ENCODE data around the gene GMPR. TPM values are rescaled to one million over a fixed set of nuclear protein-coding genes. Genes with fewer than 3 reads are reported as not detected.
"Not testable (repeated sequence)": the region's sequence is repeated elsewhere in the genome, so short reads cannot be mapped to it uniquely, and the experiment has no call there.

GMPR gene
- total RNA-seq, 1 donor from 2014 or later = 5.9 TPM

DNA sequence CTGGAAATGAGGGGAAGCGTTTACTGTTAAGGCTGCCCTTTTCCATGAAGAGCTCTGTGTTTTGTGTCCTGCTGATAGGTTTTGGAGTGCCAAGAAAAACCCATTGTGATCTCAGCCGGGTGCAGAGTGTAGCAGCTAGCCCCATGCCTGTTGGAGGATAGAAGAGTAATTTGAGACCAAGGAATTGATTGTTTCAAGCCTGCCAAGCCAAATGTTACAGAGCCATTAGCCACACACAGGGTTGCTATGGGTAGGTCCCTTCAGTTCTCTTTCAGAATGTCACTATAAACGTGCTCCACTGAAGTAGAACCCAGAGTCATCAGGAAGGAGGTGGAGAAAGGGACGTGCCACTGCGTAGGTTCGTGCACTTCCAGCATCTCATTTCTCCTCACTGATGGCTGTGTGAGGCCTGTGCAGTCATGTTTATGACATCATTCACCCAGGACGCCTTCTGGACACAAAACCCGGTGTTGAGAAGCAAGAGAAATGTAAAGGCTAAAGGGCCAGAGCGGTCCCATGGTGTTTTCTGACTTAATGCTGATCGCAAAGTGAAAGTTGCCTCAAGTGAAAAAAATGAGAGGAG is 6.6 kb downstream of the GMPR start:
- DNase-seq (ENCODE audit: low spot score) = peak; percentile 22

DNA sequence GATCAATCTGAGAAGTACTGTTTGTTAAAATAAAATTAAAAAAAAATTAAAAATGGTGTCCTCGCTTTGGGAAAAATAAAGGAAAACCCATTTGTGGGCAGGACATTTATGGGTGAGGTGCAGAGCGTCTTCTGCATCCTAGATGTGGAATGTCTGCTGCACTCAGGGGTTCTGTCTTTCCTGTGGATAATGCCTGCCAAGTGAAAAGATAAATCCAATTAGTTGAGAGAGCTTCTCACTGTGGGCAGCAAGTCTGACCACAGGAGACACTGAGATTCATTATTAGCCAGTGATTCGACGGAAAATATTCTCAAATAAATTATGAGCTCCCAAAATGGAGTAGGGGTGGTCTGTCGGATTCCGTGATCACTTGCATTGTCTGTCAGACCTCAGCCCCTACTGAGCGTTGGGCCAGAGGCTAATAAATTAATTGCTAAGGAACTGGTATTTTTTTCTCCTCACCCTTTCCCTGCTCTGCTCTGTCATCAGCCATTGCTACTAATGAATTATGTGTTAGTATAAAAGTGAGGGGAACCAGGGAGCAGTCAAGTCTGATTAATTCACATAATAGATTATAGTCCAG is 10.0 kb downstream of the GMPR start:
- DNase-seq (ENCODE audit: low spot score) = peak; percentile 4

DNA sequence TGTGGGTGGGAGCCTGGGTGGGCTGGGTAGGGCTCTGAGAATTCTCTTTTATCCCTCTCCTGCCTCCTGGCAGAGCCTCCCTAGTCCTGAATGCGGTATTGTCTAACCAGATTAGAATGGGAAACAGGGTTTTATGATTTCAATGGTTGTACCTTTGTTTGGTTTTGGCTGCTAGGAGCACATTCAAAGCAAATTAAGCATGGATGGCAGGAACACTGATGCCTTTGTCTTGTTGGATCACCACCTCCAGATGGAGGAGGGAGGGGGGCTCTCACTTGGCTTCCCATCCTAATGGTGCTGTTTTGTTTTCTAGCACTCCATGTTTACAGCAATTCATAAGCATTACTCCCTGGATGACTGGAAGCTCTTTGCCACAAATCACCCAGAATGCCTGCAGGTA is 11.6 kb downstream of the GMPR start:
- DNase-seq (ENCODE audit: low spot score) = peak; percentile 11

DNA sequence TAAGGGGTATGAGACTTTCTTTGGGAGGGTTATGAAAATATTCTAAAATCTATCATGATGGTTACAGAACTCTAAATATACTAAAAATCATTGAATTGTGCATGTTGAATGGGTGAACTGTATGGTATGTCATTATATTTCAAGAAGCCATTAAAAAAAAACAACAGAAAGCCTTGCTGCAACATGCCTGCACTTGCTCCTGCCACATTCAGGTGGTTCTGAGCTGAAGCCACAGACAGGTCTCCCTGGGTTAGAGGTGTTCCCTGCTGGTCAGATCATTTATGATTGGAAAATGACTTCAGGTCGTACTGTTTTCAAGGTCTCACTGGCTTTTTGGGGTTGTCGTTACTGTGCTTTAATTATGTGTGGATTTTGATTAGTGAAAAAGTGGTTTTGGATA is 13.3 kb downstream of the GMPR start:
- DNase-seq (ENCODE audit: low spot score) = no peak

DNA sequence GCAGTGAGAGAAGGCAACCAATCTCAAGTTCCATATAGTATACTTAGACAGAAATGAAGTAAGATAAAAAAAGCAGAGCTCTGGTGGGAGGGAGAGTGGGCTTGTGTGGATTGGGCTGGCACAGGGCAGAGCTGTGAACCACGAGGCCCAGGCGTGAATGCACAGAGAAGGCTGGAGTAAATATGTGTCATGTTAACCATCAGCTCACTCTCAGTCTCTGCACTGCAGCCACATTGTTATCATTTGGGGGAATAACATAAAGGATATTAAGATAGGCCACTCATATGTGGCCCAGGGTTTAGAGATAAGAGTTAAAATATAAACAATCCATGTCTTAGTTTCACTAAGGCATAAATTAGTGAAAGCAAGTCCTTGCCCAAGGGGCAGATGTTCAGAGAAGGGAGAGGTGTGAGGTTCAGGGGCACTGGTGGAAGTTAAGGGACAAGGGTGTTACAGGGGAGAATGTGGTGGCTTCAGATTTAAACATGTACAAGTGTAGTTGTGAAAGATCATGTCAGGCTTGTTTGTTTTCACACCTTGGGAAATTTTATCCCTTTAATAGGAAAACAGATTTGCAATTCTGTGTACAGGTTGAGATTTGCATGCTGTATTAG is 14.4 kb downstream of the GMPR start:
- no peak for DNase-seq (ENCODE audit: low spot score)

DNA sequence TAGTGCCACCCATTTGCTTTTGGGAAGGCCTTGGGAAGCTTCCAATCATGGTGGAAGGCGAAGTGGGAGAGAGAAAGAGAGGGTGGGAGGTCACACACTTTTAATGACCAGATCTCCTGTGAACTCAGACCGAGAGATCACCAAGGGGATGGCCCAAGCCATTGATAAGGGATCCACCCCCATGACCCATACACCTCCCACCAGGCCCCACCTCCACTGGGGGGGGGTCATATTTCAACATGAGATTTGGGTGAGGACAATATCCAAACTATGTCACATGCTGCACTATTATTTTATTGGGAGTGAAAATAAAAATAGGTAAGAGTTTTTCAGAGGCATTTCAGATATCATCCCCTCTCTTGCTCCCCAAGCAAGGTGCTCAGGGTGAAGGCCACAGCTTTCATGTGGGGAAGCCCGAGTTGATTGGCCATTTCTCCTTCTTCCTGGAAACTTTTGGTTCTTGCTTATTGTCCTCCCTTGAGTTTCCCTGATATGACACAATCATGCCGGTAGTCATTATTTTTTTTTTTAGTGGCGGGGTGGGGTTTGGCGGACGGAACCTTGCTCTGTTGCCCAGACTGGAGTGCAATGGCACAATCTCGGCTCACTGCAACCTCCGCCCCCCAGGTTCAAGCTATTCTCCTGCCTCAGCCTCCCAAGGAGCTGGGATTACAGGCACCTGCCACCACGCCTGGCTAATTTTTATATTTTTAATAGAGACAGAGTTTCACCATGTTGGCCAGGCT is 15.2 kb downstream of the GMPR start:
- DNase-seq (ENCODE audit: low spot score) = no peak

DNA sequence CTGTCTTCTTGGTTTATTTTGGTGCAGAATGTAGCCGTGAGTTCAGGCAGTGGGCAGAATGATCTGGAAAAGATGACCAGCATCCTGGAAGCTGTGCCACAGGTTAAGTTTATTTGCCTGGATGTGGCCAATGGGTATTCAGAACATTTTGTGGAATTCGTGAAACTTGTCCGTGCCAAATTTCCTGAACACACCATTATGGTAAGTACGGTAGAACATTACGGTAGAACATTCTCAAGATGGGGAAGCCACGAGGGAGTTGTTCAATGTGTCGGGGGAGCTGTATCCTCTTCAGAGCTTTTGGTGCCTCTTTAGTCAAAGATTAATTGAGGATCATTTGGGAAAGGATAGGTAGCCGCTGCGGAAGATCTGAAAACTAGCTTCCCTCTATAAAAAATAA is 16.1 kb downstream of the GMPR start:
- DNase-seq (ENCODE audit: low spot score) = no peak

DNA sequence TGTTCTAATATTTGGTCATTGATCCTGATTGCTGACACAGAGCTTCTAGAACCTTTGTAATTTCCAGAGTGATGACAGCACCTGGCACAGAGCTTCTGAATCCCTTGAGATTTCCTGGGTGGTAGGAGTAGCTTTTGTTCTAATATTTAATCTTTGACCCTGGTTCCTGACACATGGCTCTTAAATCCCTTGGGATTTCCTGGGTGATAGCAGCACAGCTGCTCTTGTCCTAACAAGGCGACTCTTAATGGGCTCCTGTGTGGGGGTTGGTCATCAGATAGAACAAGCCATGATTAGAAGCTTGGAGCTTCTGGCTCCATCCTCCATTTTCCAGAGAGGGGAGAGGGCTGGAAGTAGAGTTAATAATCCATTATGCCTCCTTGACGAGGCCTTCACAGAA is 18.4 kb downstream of the GMPR start:
- no peak for DNase-seq (ENCODE audit: low spot score)

DNA sequence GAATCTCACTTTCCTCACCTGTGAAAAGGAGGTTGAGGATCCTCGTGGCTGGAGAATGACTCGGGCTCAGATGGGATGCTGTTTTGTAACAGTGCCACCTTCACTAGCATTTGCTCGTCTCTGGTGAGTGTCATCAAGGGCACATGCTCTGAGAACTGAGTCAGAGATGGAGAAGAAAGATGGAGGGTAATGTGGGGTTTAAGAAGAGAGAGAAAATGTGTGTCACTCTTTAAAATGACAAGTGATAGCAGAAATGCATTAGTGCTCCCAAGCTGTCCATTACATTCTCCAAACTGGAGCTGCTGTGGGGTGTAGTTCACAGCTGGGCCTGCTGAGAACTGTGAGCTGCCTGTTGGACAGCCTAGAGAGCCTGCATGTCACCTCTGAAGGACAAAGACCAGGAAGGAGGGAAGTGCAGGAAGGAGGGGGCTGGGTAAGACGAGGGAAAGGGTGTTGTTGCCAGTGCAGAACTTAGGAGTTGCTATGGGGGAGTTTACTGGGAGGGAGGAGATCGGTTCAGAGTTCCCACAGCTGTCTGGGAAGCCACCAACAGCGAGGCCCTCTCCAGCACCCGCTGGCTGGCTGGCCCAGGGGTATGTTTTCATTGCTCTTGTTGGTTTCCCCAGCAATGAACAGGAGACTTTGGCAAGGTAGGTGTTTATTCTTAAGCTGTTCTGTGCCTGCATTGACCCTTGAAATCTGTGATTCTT is 19.8 kb downstream of the GMPR start:
- no peak for DNase-seq (ENCODE audit: low spot score)

DNA sequence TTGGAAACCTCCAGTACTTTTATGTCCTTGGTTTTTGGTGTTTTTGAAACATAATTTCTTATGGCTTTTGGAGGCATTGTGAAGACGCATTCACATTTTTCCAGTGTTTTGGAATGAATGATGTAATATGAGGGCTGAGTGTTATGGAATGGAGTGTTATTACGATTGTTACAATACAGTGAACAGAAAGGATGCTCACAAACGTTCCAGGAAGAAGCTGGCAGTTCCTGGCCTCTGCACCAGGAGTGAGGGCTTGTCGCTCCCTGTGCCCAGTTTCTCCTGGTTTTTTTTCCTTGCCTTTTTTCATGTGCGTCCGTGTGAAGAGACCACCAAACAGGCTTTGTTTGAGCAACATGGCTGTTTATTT is 20.3 kb downstream of the GMPR start:
- DNase-seq (ENCODE audit: low spot score) = no peak

DNA sequence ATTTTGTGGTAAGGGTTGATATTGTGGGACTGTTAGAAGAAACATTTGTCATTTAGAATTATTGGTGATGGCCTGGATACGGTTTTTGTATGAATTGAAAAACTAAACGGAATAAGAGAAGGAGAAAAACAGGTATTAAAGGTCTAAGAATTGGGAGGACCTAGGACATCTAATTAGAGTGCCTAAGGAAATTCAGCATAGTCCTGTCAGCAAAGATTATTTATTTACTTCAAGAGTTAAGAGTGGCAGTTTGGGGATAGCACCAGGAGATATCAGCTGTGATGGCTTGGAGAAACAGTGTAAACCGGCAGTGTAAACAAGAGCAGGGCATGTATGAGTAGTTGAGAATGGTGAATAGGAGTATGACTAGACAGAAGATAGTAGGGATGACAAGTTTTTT is 21.2 kb downstream of the GMPR start:
- not testable (repeated sequence) for DNase-seq (ENCODE audit: low spot score)

DNA sequence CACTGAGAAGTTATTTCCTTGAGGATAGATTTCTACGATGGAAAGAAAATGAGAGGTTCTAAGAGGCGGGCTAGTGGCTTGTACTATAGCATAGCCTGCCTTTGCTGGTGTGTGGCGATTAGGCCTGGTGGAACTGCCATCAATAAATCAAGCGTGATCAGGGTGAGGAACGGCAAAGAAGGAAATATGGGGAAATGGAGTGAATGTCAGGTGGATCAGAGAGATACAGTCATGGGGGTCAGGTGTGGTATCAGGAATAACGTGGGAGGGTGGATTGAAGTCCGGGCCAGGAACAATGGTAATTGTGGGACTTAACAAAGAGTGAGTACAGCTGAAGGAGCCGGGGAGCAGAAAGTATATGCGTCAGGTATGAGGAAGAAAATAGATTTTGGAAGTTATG is 22.2 kb downstream of the GMPR start:
- not testable (repeated sequence) for DNase-seq (ENCODE audit: low spot score)

DNA sequence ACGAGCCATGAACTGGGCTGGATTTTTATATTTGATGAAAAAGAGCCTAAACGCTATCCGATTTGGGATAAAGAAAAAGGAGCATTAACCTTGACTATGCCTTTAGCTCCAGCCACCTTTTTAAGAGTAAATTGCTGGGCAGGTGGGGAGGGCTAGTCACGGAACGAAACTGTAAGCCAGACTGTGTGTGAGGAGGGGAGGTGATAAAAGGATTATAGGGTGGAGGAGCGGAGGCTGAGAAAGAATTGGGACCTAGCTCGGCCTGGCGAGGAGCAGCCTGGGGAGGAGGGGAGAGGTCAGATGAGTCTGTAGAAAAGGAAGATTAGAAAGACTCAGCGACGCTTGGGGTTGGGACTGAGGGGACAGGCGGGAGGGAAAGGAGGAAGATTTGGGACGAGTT is 24.4 kb downstream of the GMPR start:
- not testable (repeated sequence) for DNase-seq (ENCODE audit: low spot score)

DNA sequence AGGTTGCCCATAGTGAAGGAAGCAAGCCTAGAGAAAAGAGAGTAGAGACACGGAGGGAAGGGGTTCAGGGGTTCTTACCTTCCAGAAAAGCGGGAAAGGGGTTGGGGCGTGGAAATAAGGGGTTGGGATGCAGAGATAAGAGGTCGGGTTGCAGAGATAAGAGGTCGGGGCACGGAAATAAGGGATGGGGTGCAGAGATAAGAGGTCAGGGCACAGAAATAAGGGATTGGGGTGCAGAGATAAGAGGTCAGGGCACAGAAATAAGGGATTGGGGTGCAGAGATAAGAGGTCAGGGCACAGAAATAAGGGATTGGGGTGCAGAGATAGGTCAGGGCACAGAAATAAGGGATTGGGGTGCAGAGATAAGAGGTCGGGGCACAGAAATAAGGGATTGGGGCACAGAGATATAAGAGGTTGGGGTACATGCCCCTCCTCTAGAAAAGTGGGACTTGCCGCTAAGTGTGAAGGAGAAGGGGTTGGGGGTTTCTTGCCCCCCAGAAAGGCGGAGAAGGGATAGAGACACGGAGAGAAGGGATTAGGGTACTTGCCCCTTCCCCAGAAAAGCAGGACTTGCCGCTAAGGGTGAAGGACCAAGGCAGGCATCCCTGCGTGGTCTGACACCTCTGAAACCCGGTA is 25.2 kb downstream of the GMPR start:
- DNase-seq (ENCODE audit: low spot score) = not testable (repeated sequence)

DNA sequence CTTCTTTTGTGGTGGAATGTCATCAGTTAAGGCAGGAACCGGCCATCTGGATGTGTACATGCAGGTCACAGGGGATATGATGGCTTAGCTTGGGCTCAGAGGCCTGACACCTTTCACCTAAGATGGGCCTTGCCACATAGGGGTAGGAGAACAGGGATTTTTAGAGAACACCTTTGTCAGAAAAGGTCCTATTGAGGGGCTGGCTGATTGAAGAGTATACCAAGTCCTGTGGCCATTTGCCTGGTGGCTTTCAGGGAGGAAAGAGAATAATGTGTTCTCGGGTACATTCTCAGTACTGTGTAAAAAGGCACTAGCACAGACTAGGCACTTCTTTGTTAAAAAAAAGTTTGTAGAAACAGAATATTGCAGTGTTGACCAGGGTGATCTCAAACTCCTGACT is 26.4 kb downstream of the GMPR start:
- no peak for DNase-seq (ENCODE audit: low spot score)

DNA sequence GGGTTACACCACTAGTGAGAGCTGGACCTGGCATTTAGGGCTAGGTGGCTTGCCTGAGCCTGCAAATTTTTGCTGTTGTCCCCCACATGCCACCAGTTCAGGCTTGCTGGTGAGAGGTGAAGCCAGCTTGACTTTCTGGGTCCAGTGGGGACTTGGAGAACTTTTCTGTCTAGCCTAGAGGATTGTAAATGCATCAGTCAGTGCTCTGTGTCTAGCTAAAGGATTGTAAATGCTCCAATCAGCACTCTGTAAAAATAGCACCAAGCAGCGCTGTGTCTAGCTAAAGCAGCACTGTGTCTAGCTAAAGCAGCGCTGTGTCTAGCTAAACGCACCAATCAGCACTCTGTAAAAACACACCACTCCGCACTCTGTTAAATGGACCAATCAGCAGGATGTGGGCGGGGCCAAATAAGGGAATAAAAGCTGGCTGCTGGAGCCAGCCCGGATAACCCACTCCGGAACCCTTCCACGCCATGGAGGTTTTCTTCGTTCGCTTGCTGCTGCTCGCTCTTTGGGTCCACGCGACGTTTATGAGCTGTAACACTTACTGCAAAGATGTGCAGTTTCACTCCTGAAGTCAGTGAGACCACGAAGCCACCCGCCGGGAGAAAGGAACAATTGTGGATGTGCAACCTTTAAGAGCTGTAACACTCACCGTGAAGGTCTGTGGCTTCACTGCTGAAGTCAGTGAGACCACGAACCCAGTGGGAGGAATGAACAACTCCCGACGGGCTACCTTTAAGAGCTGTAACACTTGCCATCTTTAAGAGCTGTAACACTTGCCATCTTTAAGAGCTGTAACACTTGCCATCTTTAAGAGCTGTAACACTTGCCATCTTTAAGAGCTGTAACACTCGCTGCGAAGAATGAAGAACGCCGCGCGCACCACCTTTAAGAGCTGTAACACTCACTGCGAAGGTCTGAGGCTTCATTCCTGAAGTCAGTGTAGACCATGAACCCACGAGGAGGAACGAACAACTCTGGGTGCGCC is 27.3 kb downstream of the GMPR start:
- no peak for DNase-seq (ENCODE audit: low spot score)

DNA sequence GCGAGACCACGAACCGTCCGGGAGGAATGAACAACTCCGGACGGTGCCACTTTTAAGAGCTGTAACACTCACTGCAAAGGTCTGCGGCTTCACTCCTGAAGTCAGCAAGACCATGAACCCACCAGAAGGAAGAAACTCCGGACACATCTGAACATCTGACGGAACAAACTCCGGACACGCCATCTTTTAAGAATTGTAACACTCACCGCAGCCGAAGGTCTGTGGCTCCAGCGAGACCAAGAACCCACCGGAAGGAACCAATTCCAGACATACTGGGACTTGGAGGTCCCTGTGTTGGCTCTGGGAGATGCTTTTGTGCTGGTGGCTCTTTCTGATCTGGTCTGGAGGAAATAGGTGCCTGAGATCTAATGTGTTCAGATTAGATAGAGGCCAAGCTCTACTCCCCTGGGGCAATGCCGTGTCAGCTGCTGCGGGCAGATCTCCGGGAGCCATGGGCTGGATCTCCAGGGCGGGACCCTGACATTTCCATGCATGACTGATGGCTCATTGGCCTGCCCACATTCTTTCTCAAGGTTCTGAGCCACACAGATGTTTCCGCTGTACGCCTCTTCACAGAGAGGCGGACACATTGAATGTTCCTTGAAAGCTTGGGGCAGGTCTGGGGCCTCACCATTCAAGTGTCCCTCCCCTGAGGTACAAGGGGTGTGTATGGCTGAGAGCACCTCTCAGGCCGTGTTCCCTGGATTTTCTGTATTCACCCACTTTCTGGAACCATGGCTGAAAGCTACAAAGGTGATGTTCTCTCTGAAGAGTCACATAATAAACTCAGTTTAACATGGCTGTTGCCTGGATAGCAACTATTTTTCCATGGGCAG is 29.3 kb downstream of the GMPR start:
- no peak for DNase-seq (ENCODE audit: low spot score)

DNA sequence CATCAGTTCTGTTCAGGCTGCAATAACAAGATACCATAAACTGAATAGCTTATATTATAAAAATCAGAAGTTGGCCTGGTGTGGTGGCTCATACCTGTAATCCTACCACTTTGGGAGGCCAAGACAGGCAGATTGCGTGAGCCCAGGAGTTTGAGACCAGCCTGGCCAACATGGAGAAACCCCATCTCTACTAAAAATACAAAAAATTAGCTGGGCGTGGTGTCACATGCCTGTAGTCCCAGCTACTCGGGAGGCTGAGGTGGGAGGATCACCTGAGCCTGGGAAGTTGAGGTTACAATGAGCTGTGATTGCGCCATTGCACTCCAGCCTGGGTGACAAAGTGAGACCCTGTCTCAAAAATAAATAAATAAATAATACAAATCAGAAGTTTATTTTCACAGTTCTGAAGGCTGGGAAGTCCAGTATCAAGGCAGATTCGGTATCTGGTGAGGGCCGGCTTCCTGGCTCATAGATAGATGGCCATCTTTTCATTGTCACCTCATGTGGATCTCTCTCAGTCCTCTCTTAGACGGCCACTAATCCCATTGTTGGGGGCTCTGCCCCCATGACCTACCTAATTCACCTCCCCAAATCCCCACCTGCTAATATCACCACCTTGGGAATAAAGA is 31.2 kb downstream of the GMPR start:
- DNase-seq (ENCODE audit: low spot score) = not testable (repeated sequence)

All from mesenteric fat pad (tissue), 1 donor.